Hematopoietic multipotent progenitor cell (in vitro differentiated cells): ENCODE data around the gene ANK3. TPM values are rescaled to one million over a fixed set of nuclear protein-coding genes. Genes with fewer than 3 reads are reported as not detected.
"Not testable (repeated sequence)": the region's sequence is repeated elsewhere in the genome, so short reads cannot be mapped to it uniquely, and the experiment has no call there.

ENCODE experiments used
- DNase-seq, 3 donors: peaks; one replicate each; pipeline ENCODE4 v3.0.0-alpha.2; 2011 to 2015; ENCODE audit warnings: low read depth in 2 of 3, low spot score in 2 of 3
- total RNA-seq: library from RNA; depleted of rRNA; stranded (reverse); fragments of >200 nt; gene quantifications from one replicate; pipeline ENCODE4 v1.2.3, GENCODE V29; 2012

ANK3 gene
- total RNA-seq, 1 donor: 3.2 TPM

- no peak for DNase-seq
Observed at GRCh38 chr10:60045571-60045970, 344.1 kb downstream of the ANK3 start.

- no peak for DNase-seq
Observed at GRCh38 chr10:60044971-60045370, 344.7 kb downstream of the ANK3 start.

GRCh38 chr10:60044242-60044641, 345.4 kb downstream of the ANK3 start:
- no peak for DNase-seq

GRCh38 chr10:60043561-60044241, 346.0 kb downstream of the ANK3 start:
- DNase-seq: no peak

- no peak for DNase-seq
Observed at GRCh38 chr10:60042914-60043313, 346.8 kb downstream of the ANK3 start.

GRCh38 chr10:60042262-60042661, 347.4 kb downstream of the ANK3 start:
- no peak for DNase-seq

- DNase-seq: no peak
Observed at GRCh38 chr10:60041489-60042133, 348.1 kb downstream of the ANK3 start.

GRCh38 chr10:60040014-60040662, 349.5 kb downstream of the ANK3 start:
- DNase-seq: no peak

- no peak for DNase-seq
Observed at GRCh38 chr10:60035984-60036383, 353.7 kb downstream of the ANK3 start.

GRCh38 chr10:60035375-60035774, 354.3 kb downstream of the ANK3 start:
- DNase-seq: not testable (repeated sequence)

- DNase-seq: peak in 2 of 3 donors; percentile 61 to 84
Observed at GRCh38 chr10:60032723-60033122, 357.0 kb downstream of the ANK3 start.

- peak in 2 of 3 donors; percentile 14 to 21 for DNase-seq
Observed at GRCh38 chr10:60031664-60032063, 358.0 kb downstream of the ANK3 start.

GRCh38 chr10:60031183-60031582, 358.5 kb downstream of the ANK3 start:
- DNase-seq: no peak

- DNase-seq: no peak
Observed at GRCh38 chr10:60029475-60029874, 360.2 kb downstream of the ANK3 start.

- DNase-seq: no peak
Observed at GRCh38 chr10:60028081-60028480, 361.6 kb downstream of the ANK3 start.

GRCh38 chr10:60025279-60025678, 364.4 kb downstream of the ANK3 start:
- DNase-seq: no peak

- no peak for DNase-seq
Observed at GRCh38 chr10:60024506-60024905, 365.2 kb downstream of the ANK3 start.

GRCh38 chr10:60023155-60023877, 366.4 kb downstream of the ANK3 start:
- no peak for DNase-seq

- no peak for DNase-seq
Observed at GRCh38 chr10:60021361-60021760, 368.3 kb downstream of the ANK3 start.

GRCh38 chr10:60016794-60017193, 372.9 kb downstream of the ANK3 start:
- no peak for DNase-seq

- DNase-seq: no peak
Observed at GRCh38 chr10:60009710-60010383, 379.8 kb downstream of the ANK3 start.
